Peyer's patch (tissue), 4 donors: ENCODE measurements around the gene CD226.

ENCODE experiments used
- CTCF ChIP-seq, 6 experiments: fragments of 450-650 bp in 4 of 6; fragments of 200-600 bp in 2 of 6; sonication (generic) in 1 of 6; IDR thresholded peaks; one replicate each; pipeline ENCODE4 v1.5.1; 2017 to 2019; ENCODE audit warnings: antibody characterized with exemption in 6 of 6, mild to moderate bottlenecking in 3 of 6, moderate library complexity in 1 of 6
- POLR2A ChIP-seq, 2 donors: fragments of 450-650 bp; IDR thresholded peaks; one replicate each; pipeline ENCODE4 v1.5.1; 2017; ENCODE audit warnings: antibody characterized with exemption in 2 of 2, mild to moderate bottlenecking in 2 of 2, moderate library complexity in 2 of 2

GRCh38 chr18:69878213-69878933, 69.3 kb downstream of the CD226 start:
- TF ChIP-seq CTCF (IDR thresholded peaks at IDR 0.05): no peak
- no peak for TF ChIP-seq POLR2A (IDR thresholded peaks at IDR 0.05)
